ENCODE data around the gene RILPL1.
"Not testable (repeated sequence)": the region's sequence is repeated elsewhere in the genome, so short reads cannot be mapped to it uniquely, and the experiment has no call there.

RILPL1 gene, protein sequence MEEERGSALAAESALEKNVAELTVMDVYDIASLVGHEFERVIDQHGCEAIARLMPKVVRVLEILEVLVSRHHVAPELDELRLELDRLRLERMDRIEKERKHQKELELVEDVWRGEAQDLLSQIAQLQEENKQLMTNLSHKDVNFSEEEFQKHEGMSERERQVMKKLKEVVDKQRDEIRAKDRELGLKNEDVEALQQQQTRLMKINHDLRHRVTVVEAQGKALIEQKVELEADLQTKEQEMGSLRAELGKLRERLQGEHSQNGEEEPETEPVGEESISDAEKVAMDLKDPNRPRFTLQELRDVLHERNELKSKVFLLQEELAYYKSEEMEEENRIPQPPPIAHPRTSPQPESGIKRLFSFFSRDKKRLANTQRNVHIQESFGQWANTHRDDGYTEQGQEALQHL

DNA sequence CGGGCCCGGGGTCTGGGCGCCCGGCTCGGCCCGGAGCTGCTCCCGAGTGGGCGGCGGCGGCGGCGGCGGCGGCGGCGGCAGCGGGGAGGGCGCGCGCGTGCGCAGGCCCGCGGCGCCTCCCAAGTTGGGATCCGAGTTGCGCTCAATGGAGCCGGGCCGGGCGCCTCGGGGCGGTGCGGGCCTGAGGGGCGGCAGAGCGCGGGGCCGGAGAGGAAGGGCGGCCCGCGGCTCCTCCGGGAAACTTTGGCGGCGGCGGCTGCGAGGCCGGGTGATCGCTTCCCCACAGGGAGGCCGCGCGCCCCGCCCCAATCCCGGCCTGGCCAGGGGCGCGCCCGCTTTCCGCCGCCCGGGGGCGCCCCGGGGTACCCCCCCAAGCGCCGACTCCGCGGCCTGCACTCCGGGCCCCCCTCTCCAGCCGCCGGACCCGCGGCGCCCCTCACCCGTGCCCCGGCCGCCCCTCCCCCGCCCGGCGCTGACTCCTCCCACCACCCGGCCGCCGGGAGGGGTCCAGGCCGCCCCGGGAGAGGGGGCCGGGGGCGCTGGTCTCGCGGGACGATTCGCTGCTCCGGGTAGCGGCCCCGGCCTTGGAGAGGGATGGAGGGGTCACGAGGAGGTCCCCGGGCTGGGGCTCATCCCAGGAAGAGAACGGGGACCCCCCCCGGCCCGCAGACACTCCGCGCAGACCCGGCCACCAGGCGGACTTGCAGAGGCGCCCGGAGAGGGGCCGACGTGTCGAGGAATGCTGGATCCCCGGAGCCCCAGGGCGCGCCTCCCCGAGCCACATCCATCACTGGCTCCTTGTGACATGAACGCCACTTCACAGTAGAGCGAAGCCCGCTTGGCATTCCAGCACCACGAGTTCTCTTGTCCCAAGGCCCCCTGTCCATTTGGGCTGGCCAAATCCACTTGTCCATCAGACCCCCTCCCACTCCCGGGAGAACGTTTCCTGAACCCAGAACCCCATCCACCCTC, at the start of gene RILPL1:
TSS of gene RILPL1 (minus strand) at position 48 of the 972 bp plus-strand sequence. CDS start 237 bp downstream, outside the sequence.
- DNase-seq (ENCODE audit: low spot score): peak; percentile 74

DNA sequence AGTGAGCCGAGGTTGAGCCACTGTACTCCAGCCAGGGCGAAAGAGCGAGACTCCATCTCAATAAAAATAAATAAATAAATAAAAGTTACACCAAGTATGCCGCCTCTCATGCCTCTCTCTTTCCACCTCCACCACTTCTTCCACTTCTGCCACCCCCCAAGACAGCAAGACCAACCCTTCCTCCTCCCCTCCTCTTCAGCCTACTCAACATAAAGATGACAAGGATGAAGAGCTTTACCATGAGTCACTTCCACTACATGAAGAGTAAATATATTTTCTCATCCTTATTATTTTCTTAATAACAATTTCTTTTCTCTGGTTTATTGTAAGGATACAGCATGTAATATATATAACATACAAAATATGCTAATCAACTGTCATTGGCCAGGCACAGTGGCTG, 47.3 kb upstream of the RILPL1 start:
- DNase-seq (ENCODE audit: low spot score): no peak

- not testable (repeated sequence) for DNase-seq (ENCODE audit: low spot score)
These were observed 45.3 kb upstream of the RILPL1 start for GRCh38 chr12:123578829-123579228.

DNA sequence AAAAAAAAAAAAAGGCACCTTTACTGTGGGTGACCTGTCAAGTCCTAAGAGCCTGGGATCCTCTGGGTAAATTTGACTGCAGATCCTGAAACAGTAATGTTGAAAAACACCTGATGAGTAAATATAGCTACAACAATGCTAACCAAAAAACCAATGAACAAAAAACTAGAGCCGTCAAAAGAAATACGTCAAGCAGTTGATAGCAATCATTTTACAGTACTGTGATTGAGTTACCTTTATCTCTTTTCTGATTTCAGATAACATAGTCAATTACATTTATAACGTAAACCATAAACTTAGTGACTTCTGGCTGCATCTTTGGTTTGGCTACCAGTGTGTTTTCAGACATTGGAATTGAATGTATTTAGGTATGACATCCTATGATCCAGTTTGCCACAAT, 44.7 kb upstream of the RILPL1 start:
- no peak for DNase-seq (ENCODE audit: low spot score)

GRCh38 chr12:123576611-123577010, 43.1 kb upstream of the RILPL1 start:
- no peak for DNase-seq (ENCODE audit: low spot score)

GRCh38 chr12:123573870-123574269, 40.4 kb upstream of the RILPL1 start:
- DNase-seq (ENCODE audit: low spot score): no peak

- DNase-seq (ENCODE audit: low spot score): no peak
These were observed 38.9 kb upstream of the RILPL1 start for GRCh38 chr12:123572391-123572790.

- DNase-seq (ENCODE audit: low spot score): peak; percentile 70
These were observed 37.9 kb upstream of the RILPL1 start for GRCh38 chr12:123571343-123571813.

DNA sequence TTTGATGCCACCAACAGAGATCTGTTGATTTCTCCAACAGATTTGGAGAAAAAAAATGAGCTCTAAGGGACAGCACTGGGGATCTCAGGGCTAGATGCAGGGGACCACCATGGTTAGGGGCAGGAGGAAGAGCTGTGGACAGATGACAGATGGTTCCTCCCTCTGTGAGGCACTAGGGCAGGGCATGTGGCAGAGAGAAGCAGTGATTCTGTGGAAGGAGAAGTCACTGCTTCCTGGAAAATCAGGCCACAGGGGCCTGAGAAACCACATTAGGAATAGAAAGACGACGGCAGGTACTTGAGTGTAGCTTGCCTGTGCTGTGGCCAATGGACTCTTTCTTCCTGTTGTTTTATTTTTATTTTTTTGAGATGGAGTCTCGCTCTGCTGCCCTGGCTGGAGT, 25.9 kb upstream of the RILPL1 start:
- DNase-seq (ENCODE audit: low spot score): no peak

GRCh38 chr12:123558487-123558886, 25.0 kb upstream of the RILPL1 start:
- DNase-seq (ENCODE audit: low spot score): not testable (repeated sequence)

DNA sequence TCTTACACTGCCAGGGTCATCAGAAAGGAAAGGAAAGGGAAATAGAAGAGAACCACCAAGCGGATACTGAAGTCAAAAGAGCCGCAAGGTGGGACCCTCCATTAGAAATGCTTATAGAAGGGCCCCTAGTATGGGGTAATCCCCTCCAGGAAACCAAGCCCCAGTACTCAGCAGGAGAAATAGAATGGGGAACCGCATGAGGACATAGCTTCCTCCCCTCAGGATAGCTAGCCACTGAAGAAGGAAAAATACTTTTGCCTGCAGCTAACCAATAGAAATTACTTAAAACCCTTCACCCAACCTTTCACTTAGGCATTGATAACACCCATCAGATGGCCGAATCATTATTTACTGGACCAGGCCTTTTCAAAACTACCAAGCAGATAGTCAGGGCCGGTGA, 21.3 kb upstream of the RILPL1 start:
- not testable (repeated sequence) for DNase-seq (ENCODE audit: low spot score)

- DNase-seq (ENCODE audit: low spot score): not testable (repeated sequence)
These were observed 20.6 kb upstream of the RILPL1 start for GRCh38 chr12:123554136-123554535.

DNA sequence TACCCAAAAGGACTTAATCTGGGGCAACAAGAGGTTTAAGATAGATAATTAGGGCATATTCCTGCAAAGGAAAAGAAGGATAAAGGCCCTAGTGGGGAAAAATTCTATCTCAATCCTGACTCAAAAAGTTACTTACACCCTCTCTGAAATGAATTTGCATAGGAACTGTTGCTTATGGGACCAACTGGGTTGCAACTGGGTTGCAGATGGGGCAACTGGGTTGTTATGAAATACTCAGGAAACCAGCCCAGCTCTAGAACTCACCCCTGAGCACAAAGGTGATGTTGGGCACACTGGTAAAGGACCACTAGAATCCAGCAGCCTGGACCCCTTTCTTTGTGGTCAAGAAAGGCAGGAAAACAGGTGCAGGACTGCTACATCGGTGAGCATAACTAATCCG, 17.2 kb upstream of the RILPL1 start:
- no peak for DNase-seq (ENCODE audit: low spot score)

- DNase-seq (ENCODE audit: low spot score): no peak
These were observed 14.6 kb upstream of the RILPL1 start for GRCh38 chr12:123548107-123548506.

GRCh38 chr12:123546281-123546680, 12.8 kb upstream of the RILPL1 start:
- peak; percentile 51 for DNase-seq (ENCODE audit: low spot score)

GRCh38 chr12:123543541-123543940, 10.0 kb upstream of the RILPL1 start:
- no peak for DNase-seq (ENCODE audit: low spot score)

DNA sequence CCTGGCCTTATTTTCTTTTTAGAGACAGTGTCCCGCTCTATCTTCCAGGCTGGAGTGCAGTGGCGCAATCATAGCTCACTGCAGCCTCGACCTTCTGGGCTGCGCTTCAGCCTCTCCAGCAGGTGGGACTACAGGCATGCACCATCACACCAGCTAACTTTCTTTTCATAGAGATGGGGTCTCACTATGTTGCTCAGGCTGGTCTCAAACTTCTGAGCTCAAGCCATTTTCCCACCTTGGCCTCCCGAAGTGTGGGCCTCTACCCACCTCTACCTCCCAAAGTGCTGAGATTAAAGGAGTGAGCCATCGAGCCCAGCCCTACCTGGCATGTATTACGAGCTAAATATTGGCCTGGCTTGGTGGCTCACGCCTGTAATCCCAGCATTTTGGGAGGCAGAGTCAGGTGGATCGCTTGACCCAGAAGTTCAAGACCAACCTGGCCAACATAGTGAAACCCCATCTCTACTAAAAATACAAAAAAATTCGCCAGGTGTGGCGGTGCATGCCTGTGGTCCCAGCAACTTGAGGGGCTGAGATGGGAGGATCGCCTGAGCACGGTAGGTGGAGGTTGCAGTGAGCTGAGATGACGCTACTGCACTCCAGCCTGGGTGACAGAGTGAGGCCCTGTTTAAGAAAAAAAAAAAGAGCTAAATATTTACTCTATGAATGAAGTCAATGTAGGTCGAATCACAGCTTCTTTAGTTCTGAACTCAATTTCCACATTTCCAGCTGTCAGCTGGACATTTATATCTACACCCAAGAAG, 7.6 kb upstream of the RILPL1 start:
- no peak for DNase-seq (ENCODE audit: low spot score)

DNA sequence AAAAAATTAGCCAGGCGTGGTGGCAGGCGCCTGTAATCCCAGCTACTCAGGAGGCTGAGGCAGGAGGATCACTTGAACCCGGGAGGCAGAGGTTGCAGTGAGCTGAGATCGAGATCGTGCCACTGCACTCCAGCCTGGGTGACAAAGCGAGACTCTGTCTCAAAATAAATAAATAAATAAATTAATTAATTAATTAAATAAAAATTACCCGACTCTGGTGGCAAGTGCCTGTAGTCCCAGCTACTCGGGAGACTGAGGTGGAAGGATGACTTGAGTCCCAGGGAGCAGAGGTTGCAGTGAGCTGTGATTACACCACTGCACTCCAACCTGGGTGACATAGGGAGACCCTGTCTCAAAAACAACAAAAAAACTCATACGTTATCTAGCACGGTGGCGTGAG, 2.4 kb upstream of the RILPL1 start:
- DNase-seq (ENCODE audit: low spot score): not testable (repeated sequence)

DNA sequence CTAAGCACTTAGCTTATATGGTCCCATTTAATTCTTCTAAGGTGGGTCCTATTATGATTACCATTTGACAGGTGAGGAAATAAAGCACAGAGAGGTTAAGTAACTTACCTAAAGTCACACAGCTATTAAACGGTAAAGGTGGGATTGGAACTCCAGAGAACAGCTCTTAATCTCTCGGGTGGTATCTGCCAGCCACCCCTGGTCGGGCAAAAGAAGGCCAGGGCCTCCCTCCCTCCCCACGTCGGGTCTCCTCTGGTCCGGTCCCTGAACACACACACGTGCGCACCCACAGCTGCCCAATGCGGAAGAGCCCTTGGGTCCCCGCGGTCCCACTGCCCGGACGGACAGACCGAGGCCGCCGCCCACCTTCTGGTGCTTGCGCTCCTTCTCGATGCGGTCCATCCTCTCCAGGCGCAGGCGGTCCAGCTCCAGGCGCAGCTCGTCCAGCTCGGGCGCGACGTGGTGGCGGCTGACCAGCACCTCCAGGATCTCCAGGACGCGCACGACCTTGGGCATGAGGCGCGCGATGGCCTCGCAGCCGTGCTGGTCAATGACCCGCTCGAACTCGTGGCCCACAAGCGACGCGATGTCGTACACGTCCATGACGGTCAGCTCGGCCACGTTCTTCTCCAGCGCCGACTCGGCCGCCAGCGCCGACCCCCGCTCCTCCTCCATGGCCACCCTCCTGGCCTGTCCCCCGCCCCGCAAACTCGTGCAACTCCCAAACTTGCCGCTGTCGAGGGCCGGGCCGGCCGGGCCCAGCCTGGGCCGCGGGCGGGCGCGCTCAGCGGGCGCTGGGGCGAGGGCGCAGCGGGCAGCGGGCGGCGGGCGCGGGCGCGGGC, 490 bp downstream of the RILPL1 start:
- DNase-seq (ENCODE audit: low spot score): peak; percentile 57

DNA sequence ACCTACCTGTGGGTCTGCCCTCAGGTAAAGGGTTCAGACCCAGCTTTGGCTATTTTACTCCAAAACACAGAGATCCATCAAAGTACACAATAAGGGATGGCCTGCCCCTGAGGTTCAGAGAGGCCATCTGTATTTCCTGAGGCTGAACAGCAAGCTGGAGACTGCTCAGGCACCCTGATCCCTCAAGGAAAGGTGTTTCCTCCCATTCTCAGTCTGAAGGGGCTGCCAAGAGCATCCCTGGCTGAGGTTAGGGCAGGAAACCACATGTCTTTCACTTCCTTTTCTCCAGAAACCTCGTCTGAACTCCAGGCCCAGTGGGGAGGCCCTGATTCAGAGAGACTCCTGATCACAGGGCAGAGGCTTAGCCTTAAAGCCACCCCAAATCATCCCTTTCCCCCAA, 1.5 kb downstream of the RILPL1 start:
- no peak for DNase-seq (ENCODE audit: low spot score)

DNA sequence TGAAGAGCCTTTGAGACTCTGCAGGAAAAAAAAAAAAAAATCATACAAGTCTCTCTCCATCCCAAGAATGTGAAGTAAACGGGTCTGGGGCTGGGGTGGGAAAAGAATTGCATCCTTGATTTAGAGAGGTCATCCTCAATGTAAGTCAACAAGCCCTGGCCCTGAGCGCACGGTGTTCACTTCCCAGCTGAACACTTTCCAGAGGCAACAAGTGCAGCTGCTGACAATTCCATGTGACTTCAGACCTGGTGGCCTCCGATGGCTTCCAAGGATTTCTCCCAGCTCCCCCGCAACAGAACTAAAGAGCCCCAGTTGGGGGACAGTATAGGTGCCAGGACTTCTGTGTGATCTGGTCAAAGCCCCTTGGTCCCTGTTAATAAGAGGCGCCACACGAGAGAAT, 2.4 kb downstream of the RILPL1 start:
- no peak for DNase-seq (ENCODE audit: low spot score)

All from hepatic stellate cell (primary cell).